ENCODE results near the gene NRSN1.

GRCh38 chr6:24140591-24140990 is 14.6 kb downstream of the NRSN1 start:
- no peak for TF ChIP-seq CTCF (conservative IDR thresholded peaks at IDR 0.05; ENCODE audit: low read length)
- TF ChIP-seq EZH2phosphoT487 (IDR thresholded peaks at IDR 0.05; ENCODE audit: borderline replicate concordance, low read depth, low read length), result no peak

All from OCI-LY7 (cell line).